Neuronal stem cell (in vitro differentiated cells): ENCODE measurements around the gene RHOBTB3.
"Not testable (repeated sequence)": the region's sequence is repeated elsewhere in the genome, so short reads cannot be mapped to it uniquely, and the experiment has no call there.

ENCODE experiments used
- DNase-seq: peaks from one replicate; pipeline ENCODE4 v3.0.0-alpha.2; 2013; ENCODE audit warnings: low spot score
- H2AFZ ChIP-seq: one replicate; pipeline ENCODE4 v1.6.1; 2013; ENCODE audit warnings: mild to moderate bottlenecking, low read length, inconsistent platforms
- H2AK5ac ChIP-seq: 2 replicates; pipeline ENCODE4 v1.6.1; 2013; ENCODE audit warnings: low read depth, mild to moderate bottlenecking, inconsistent platforms, low read length, moderate library complexity, mixed read lengths
- H2BK120ac ChIP-seq: 2 replicates; pipeline ENCODE4 v1.6.1; 2013; ENCODE audit warnings: low read depth, mild to moderate bottlenecking, inconsistent platforms, low read length, moderate library complexity, mixed read lengths
- H2BK12ac ChIP-seq: one replicate; pipeline ENCODE4 v1.6.1; 2013; ENCODE audit warnings: low read length, inconsistent platforms
- H2BK15ac ChIP-seq: 2 replicates; pipeline ENCODE4 v1.6.1; 2013; ENCODE audit warnings: mild to moderate bottlenecking, low read length, inconsistent platforms, mixed read lengths
- H2BK5ac ChIP-seq: one replicate; pipeline ENCODE4 v1.6.1; 2013; ENCODE audit warnings: inconsistent platforms, mild to moderate bottlenecking, low read length, moderate library complexity
- H3K14ac ChIP-seq: one replicate; pipeline ENCODE4 v1.6.1; 2013; ENCODE audit warnings: low read length, inconsistent platforms
- H3K18ac ChIP-seq: 2 replicates; pipeline ENCODE4 v1.6.1; 2013; ENCODE audit warnings: low read length, inconsistent platforms
- H3K23ac ChIP-seq: 2 replicates; pipeline ENCODE4 v1.6.1; 2013; ENCODE audit warnings: low read depth, mild to moderate bottlenecking, mixed read lengths, low read length, inconsistent platforms; ENCODE audit not compliant: poor library complexity
- H3K27ac ChIP-seq: replicated peaks from 3 replicates; pipeline ENCODE4 v1.5.1; 2013; ENCODE audit warnings: low read length, inconsistent platforms
- H3K27me3 ChIP-seq, 3 experiments: 2 replicates each; pipeline ENCODE4 v1.6.1; 2013; ENCODE audit warnings: low read length in 3 of 3, mild to moderate bottlenecking in 2 of 3, inconsistent platforms in 1 of 3, low read depth in 1 of 3, mixed read lengths in 1 of 3, moderate library complexity in 1 of 3; ENCODE audit not compliant: control insufficient read depth in 3 of 3, insufficient read depth in 3 of 3
- H3K36me3 ChIP-seq, 2 donors: replicated peaks in 1 of 2; 2 replicates each; pipeline ENCODE4 v1.6.1; 2013; ENCODE audit warnings: low read length in 2 of 2; ENCODE audit not compliant: control insufficient read depth in 2 of 2, insufficient read depth in 2 of 2
- H3K4ac ChIP-seq: 2 replicates; pipeline ENCODE4 v1.6.1; 2013; ENCODE audit warnings: inconsistent platforms, mild to moderate bottlenecking, low read length, moderate library complexity
- H3K4me1 ChIP-seq, 2 donors: 1 replicate in 1 of 2; 2 replicates in 1 of 2; pipeline ENCODE4 v1.6.1; 2013; ENCODE audit warnings: low read length in 2 of 2, low read depth in 1 of 2; ENCODE audit not compliant: control insufficient read depth in 2 of 2, insufficient read depth in 1 of 2
- H3K4me2 ChIP-seq: one replicate; pipeline ENCODE4 v1.6.1; 2013; ENCODE audit warnings: mild to moderate bottlenecking, low read length, inconsistent platforms; ENCODE audit not compliant: insufficient read depth, poor library complexity, severe bottlenecking
- H3K4me3 ChIP-seq, 2 donors: 2 replicates each; pipeline ENCODE4 v1.5.1; 2013; ENCODE audit warnings: low read length in 2 of 2, mild to moderate bottlenecking in 2 of 2, inconsistent platforms in 1 of 2, moderate library complexity in 1 of 2
- H3K79me1 ChIP-seq: one replicate; pipeline ENCODE4 v1.6.1; 2013; ENCODE audit warnings: low read depth, mild to moderate bottlenecking, inconsistent platforms, low read length, moderate library complexity
- H3K9ac ChIP-seq: one replicate; pipeline ENCODE4 v1.6.1; 2013; ENCODE audit warnings: mild to moderate bottlenecking, low read depth, low read length, inconsistent platforms; ENCODE audit not compliant: poor library complexity
- H3K9me3 ChIP-seq, 2 donors: replicated peaks in 1 of 2; 2 replicates each; pipeline versions ENCODE3 to v1.6.1; 2013; ENCODE audit warnings: low read length in 2 of 2, mild to moderate bottlenecking in 2 of 2, inconsistent platforms in 1 of 2, low read depth in 1 of 2, mixed read lengths in 1 of 2, moderate library complexity in 1 of 2; ENCODE audit not compliant: control insufficient read depth in 2 of 2, insufficient read depth in 1 of 2
- H4K8ac ChIP-seq: one replicate; pipeline ENCODE4 v1.6.1; 2013; ENCODE audit warnings: low read depth, mild to moderate bottlenecking, inconsistent platforms, low read length, moderate library complexity
- H4K91ac ChIP-seq: one replicate; pipeline ENCODE4 v1.6.1; 2013; ENCODE audit warnings: low read length, low read depth, mild to moderate bottlenecking, inconsistent platforms; ENCODE audit not compliant: poor library complexity
- WGBS, 2 donors: extraction: QIAGEN DNeasy Blood & Tissue Kit; methylation state at CpG; one replicate each; pipeline ENCODE4 v1.1.7; 2013; ENCODE audit warnings: missing lambda C conversion rate in 2 of 2, mixed read lengths in 1 of 2; ENCODE audit not compliant: insufficient read length in 2 of 2, insufficient replicate concordance in 1 of 2; ENCODE audit errors: extremely low coverage in 2 of 2; 5-methylcytosine and 5-hydroxymethylcytosine counted together

The RHOBTB3 gene

DNA sequence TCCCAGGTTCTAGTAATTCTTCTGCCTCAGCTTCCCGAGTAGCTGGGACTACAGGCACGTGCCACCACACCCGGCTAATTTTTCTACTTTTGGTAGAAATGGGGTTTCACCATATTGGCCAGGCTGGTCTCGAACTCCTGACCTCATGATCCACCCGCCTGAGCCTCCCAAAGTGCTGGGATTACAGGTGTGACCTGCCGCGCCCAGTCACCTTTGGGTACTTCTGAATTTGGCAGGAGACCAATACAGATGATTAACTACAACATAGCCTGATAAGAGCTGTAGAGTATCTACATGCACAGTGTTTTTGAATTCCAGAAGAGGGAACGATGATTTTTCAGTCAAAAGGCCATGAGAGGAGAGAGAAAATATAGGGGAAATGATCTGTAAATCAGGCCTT, 81.9 kb downstream of the RHOBTB3 start:
- H3K9me3 ChIP-seq, H3K27me3 ChIP-seq, H2BK5ac ChIP-seq, H2BK15ac ChIP-seq, H3K23ac ChIP-seq, H3K4me3 ChIP-seq, H2BK120ac ChIP-seq, H3K27ac ChIP-seq, H3K79me1 ChIP-seq, H3K18ac ChIP-seq, H3K4ac ChIP-seq, DNase-seq, H4K8ac ChIP-seq, H3K9ac ChIP-seq, H3K14ac ChIP-seq, H3K4me2 ChIP-seq, H2AFZ ChIP-seq, H2BK12ac ChIP-seq, H3K36me3 ChIP-seq, H2AK5ac ChIP-seq, H4K91ac ChIP-seq: not testable (repeated sequence)
- no CpG with 5 or more reads among the region's 8 CpGs for WGBS, 2 donors
- peaks cover 9 to 19% of the 10 kb centered on the region in 2 donors for H3K4me1 ChIP-seq

DNA sequence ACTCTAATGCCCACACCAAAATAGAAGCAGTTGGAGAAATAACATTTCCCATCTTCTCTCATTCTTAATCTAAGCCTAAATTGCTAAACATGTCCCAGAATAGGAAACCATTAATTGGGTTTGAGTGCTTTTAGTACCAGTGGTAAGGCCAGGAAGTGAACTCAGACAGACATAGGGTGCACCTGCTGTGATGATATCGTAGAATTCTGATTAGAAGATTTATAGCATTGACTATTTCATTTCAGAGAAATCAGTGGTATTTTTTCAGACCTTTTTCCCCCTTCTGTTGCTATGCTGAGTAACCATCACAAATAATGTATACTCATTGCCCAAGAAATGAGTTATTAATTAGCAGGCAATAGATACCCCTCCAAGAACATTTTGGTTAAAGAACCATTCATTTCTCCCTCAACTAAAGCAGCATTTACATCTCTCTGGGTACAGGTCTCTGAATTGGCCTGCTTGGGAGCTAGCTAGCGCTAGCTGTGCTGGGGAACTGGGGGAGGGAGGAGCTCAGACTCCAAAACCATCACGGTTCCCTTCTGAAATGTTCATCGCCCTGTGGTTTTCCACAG, 84.1 kb downstream of the RHOBTB3 start:
- Histone ChIP-seq H3K4me3 (no peak overlapping the region), H3K36me3 (no peaks in the 10 kb centered on the region), H2BK5ac (no peak overlapping the region), H3K4ac (no peak overlapping the region), H3K79me1 (peaks cover 2% of the 10 kb centered on the region), H4K8ac (no peak overlapping the region), H2BK15ac (no peak overlapping the region), H4K91ac (no peak overlapping the region), H3K27me3 (no peaks in the 10 kb centered on the region), H3K23ac (no peak overlapping the region), H2BK120ac (no peak overlapping the region), H2AFZ (no peak overlapping the region), H2BK12ac (no peak overlapping the region), H3K27ac (no peak overlapping the region), H3K4me1 (peaks cover 11 to 15% of the 10 kb centered on the region in 2 donors), H3K18ac (no peak overlapping the region), H3K9ac (no peak overlapping the region), H3K4me2 (no peak overlapping the region), H3K9me3 (no peaks in the 10 kb centered on the region), H3K14ac (no peak overlapping the region), H2AK5ac (no peak overlapping the region)
- DNase-seq, result no peak
- no CpG with 5 or more reads among the region's 4 CpGs for WGBS, 2 donors

DNA sequence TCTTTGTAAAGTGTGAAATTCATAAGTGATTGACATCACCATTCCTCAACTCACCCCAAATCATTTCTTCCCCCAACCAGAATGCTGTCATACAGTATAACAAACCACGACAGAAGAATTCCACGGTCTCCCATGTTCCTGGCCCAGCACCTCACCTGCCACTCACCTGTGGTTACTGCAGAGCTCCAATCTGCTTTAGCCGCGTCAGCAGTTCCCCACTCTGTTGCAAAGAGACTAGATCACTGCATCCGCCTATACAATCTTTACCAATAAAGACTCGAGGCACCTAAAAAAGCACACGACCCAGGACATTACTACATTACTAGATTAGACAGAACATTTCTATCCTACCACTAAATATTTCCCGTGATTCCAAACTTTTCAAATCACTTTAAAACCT, 85.2 kb downstream of the RHOBTB3 start:
- Histone ChIP-seq H4K8ac (no peak overlapping the region), H3K4me1 (peaks cover 9 to 11% of the 10 kb centered on the region in 2 donors), H3K36me3 (no peaks in the 10 kb centered on the region), H3K4me2 (no peak overlapping the region), H2BK5ac (no peak overlapping the region), H3K27ac (no peak overlapping the region), H2BK15ac (no peak overlapping the region), H3K4ac (no peak overlapping the region), H3K27me3 (no peaks in the 10 kb centered on the region), H4K91ac (no peak overlapping the region), H3K9me3 (no peaks in the 10 kb centered on the region), H3K18ac (no peak overlapping the region), H3K9ac (no peak overlapping the region), H3K14ac (no peak overlapping the region), H2BK120ac (no peak overlapping the region), H3K79me1 (peaks cover 4% of the 10 kb centered on the region), H2AK5ac (no peak overlapping the region), H2BK12ac (no peak overlapping the region), H2AFZ (no peak overlapping the region), H3K4me3 (no peak overlapping the region), H3K23ac (no peak overlapping the region)
- 100% methylated on average over 1 of the region's 8 CpGs; no CpG with 5 or more reads in 1 of the 2 donors for WGBS, 2 donors
- no peak for DNase-seq

DNA sequence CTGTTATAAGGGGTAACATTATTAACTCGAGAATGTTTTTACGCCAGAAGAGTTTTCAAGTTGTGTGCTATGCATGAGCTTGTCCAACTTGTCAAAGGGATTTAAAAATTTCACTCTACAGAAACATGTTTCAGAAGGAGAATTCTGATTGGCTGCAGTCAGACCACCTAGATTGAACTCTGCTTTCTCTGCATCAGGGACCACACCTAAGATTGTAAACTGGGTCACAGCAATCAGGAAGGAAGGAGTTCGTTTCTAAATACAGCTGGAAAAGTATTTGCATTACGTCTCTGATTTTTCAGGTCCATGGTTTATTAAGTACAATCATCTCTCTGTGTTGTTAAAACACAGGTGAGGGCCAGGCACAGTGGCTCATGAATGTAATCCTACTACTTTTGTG, 85.6 kb downstream of the RHOBTB3 start:
- H2BK120ac ChIP-seq, result no peak overlapping the region
- H3K27me3 ChIP-seq, result no peaks in the 10 kb centered on the region
- H3K4me2 ChIP-seq, result no peak overlapping the region
- no peak overlapping the region for H3K14ac ChIP-seq
- H3K9ac ChIP-seq, result no peak overlapping the region
- no peak overlapping the region for H2BK15ac ChIP-seq
- no peak overlapping the region for H4K91ac ChIP-seq
- H3K79me1 ChIP-seq, result peaks cover 4% of the 10 kb centered on the region
- H3K27ac ChIP-seq, result no peak overlapping the region
- no peak overlapping the region for H4K8ac ChIP-seq
- peaks cover 13% of the 10 kb centered on the region in 2 donors for H3K4me1 ChIP-seq
- H3K4ac ChIP-seq, result no peak overlapping the region
- no peak overlapping the region for H2BK12ac ChIP-seq
- H3K18ac ChIP-seq, result no peak overlapping the region
- no peaks in the 10 kb centered on the region for H3K36me3 ChIP-seq
- H3K4me3 ChIP-seq, result no peak overlapping the region
- no peaks in the 10 kb centered on the region for H3K9me3 ChIP-seq
- H3K23ac ChIP-seq, result no peak overlapping the region
- H2BK5ac ChIP-seq, result no peak overlapping the region
- H2AK5ac ChIP-seq, result no peak overlapping the region
- no CpG with 5 or more reads among the region's 4 CpGs for WGBS, 2 donors
- no peak for DNase-seq
- no peak overlapping the region for H2AFZ ChIP-seq
